Omental fat pad (tissue), 4 donors: ENCODE data around the gene FER. TPM values are rescaled to one million over a fixed set of nuclear protein-coding genes. Genes with fewer than 3 reads are reported as not detected.
"Not testable (repeated sequence)": the region's sequence is repeated elsewhere in the genome, so short reads cannot be mapped to it uniquely, and the experiment has no call there.

Source experiments
- ATAC-seq: fragments of 150-250 bp; one replicate; pipeline ENCODE4 v1.9.1; 2016; ENCODE audit warnings: mild to moderate bottlenecking, moderate library complexity; ENCODE audit not compliant: low FRiP score
- DNase-seq: peaks from one replicate; pipeline ENCODE4 v3.0.0-alpha.2; 2019; ENCODE audit warnings: low spot score
- total RNA-seq, 4 donors: library from RNA; depleted of rRNA; stranded (reverse); fragments of >200 nt; gene quantifications; one replicate each; pipeline ENCODE4 v1.1.0, GENCODE V29; 2016
- TF ChIP-seq, protein P1 (sequence below), 3 donors: fragments of 450-650 bp; IDR thresholded peaks; one replicate each; pipeline ENCODE4 v1.5.1; 2016 to 2017; ENCODE audit warnings: antibody characterized with exemption in 3 of 3, mild to moderate bottlenecking in 3 of 3, moderate library complexity in 2 of 3

The FER gene
- total RNA-seq, 4 donors from 2014 or later: 25.2 to 33.1 (median 29.5) TPM

DNA sequence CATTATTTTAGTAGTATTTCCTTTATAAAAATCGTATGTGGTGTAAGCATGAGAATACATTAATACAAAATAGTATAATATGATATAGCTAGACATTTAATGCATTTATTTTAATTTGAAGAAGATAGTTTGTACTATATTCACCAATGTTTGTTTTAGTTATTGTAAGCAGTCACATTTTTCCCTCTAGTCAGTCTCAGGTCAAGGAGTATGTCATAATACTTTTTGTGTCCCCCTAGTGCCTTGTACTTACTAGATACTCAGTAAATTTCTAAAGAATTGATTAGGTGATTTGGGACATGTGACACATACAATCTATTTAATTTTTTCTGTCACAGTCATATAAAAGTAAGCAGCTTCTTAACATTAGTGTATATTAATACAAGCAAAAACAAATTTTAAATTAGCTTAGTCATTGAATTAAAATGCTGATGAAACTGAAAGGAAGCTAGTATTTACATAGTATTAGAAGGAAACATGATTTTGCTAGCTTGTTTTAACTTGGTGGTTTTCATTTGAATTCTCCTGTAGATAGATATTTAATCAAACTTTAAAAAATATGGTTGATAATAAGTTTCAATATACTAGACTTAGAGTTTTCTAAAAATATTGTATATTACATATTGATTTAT, 242.2 kb downstream of the FER start:
- TF ChIP-seq, protein P1, sequence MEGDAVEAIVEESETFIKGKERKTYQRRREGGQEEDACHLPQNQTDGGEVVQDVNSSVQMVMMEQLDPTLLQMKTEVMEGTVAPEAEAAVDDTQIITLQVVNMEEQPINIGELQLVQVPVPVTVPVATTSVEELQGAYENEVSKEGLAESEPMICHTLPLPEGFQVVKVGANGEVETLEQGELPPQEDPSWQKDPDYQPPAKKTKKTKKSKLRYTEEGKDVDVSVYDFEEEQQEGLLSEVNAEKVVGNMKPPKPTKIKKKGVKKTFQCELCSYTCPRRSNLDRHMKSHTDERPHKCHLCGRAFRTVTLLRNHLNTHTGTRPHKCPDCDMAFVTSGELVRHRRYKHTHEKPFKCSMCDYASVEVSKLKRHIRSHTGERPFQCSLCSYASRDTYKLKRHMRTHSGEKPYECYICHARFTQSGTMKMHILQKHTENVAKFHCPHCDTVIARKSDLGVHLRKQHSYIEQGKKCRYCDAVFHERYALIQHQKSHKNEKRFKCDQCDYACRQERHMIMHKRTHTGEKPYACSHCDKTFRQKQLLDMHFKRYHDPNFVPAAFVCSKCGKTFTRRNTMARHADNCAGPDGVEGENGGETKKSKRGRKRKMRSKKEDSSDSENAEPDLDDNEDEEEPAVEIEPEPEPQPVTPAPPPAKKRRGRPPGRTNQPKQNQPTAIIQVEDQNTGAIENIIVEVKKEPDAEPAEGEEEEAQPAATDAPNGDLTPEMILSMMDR (IDR thresholded peaks at IDR 0.05): no peak
- DNase-seq (no peak), ATAC-seq (no peak)

DNA sequence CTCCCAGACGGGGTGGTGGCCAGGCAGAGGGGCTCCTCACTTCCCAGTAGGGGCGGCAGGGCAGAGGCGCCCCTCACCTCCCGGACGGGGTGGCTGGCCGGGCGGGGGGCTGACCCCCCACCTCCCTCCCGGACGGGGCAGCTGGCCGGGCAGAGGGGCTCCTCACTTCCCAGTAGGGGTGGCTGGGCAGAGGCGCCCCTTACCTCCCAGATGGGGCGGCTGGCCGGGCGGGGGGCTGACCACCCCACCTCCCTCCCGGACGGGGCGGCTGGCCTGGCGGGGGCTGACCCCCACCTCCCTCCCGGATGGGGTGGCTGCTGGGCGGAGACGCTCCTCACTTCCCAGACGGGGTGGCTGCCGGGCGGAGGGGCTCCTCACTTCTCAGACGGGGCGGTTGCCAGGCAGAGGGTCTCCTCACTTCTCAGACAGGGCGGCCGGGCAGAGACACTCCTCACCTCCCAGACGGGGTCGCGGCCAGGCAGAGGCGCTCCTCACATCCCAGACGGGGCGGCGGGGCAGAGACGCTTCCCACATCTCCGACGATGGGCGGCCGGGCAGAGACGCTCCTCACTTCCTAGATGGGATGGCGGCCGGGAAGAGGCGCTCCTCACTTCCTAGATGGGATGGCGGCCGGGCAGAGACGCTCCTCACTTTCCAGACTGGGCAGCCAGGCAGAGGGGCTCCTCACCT, 244.8 kb downstream of the FER start:
- DNase-seq, ATAC-seq: not testable (repeated sequence)

DNA sequence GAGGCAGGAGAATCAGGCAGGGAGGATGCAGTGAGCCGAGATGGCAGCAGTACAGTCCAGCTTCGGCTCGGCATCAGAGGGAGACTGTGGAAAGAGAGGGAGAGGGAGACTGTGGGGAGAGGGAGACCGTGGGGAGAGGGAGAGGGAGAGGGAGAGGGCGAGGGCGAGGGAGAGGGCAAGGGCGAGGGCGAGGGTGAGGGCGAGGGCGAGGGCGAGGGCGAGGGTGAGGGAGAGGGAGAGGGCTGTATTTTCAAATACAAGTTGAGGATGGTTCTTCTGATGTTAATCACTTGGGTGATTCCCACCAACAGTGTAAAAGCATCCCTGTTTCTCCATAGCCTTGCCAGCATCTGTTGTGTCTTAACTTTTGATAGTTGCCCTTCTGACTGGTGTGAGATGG, 245.7 kb downstream of the FER start:
- DNase-seq, ATAC-seq: not testable (repeated sequence)

DNA sequence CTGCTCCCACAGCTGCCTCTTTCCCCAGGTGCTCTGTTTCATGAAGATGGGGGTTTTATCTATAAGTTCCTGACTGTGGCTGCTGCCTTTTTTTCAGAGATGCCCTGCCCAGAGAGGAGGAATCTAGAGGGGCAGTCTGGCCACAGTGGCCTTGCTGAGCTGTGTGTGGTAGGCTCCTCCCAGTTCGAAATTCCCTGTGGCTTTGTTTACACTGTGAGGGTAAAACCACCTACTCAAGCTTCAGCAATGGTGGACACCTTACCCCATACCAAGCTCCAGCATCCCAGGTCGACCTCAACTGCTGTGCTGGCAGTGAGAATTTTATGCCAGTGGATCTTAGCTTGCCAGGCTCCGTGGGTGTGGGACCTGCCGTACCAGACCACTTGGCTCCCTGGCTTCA, 250.0 kb downstream of the FER start:
- TF ChIP-seq, protein P1 (IDR thresholded peaks at IDR 0.05): no peak
- ATAC-seq: no peak
- no peak for DNase-seq

DNA sequence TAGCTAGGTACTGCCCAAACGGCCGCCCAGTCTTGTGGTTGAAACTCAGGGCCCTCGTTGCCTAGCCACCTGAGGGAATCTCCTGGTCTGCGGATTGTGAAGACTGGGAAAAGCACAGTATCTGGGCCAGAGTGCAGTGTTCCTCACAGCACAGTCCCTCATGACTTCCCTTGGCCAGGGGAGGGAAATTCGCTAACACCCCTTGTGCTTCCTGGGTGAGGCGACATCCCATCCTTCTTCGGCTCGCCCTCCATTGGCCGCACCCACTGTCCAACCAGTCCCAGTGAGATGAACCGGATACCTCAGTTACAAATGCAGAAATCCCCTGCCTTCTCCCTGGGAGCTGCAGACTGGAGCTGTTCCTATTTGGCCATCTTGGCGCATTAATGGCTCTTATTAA, 250.5 kb downstream of the FER start:
- ATAC-seq: no peak
- no peak for DNase-seq
- TF ChIP-seq, protein P1 (IDR thresholded peaks at IDR 0.05): no peak

DNA sequence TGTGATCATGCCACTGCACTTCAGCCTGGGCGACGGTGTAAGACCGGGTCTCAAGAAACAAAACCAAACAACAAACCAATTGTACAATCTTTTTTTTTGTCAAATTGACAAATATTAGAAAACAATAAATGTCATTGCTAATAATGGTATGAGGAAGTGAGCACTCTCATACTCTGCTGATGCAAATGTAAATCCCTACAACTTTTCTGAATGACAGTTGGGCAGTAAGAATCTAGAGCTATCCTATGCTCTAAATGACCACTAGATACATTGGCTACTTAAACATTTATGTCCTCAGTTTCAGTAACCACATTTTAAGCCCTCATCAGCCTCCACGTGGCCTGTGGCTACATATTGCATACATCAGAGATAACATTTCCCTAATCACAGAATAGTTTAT, 256.2 kb downstream of the FER start:
- ATAC-seq (no peak), DNase-seq (no peak)
- TF ChIP-seq, protein P1 (IDR thresholded peaks at IDR 0.05): no peak

DNA sequence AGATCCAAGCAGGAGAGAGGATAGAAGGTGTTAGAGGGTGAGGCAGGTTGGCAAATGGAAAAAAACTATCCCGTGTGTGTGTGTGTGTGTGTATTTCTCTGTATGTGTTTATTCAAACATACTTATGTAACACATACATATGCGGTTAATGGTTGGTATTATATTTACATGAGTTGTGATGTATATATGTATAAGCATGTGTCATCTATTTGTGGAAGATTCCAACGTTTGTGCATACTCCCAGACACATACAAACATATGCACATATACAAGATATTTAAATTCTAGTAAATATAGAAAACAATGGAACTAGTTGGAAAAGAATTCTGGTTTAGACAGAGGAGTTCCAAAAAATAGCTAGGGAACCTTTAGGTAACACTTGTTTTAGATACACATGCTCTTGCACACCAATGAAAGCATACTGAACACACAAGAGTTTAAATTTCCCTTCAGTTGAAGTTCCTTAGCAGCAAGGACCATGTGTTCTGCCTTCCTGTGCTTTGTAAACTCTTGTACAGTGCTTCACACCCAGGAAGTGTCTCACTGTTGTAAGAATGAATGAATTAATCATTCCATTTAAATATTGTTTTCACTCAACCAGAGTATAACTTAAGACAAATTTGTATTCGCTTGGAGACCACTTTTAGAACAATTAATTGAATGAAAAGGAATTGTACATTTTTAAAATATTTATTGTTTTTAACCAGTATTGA, 257.8 kb downstream of the FER start:
- no peak for ATAC-seq
- TF ChIP-seq, protein P1 (IDR thresholded peaks at IDR 0.05): no peak
- DNase-seq: no peak

DNA sequence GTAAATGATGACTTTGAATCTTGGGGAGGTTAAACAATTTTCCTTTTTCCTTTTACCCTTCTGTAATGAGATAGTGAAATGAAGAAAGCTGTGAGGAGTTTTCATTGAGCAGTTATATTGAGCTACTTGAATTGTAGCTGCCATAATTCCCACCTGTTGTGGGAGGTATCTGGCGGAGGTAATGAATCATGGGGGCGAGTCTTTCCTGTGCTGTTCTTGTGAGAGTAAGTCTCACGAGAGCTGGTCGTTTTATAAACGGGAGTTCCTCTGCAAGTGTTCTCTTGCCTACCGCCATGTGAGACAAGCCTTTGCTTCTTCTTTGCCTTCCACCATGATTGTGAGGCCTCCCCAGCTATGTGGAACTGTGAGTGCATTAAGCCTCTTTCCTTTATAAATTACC, 258.4 kb downstream of the FER start:
- DNase-seq (no peak), ATAC-seq (no peak)
- TF ChIP-seq, protein P1 (IDR thresholded peaks at IDR 0.05): no peak
